Keratinocyte (primary cell): ENCODE results near the gene CXCL8. TPM values are rescaled to one million over a fixed set of nuclear protein-coding genes. Genes with fewer than 3 reads are reported as not detected.
"Not testable (repeated sequence)": the region's sequence is repeated elsewhere in the genome, so short reads cannot be mapped to it uniquely, and the experiment has no call there.

ENCODE experiments used
- DNase-seq: peaks from one replicate; pipeline ENCODE4 v3.0.0-alpha.2; 2011; ENCODE audit warnings: low read depth, missing footprints, low spot score
- FAIRE-seq: peaks from 2 replicates; lab custom pipeline; 2011; peaks lifted over from hg19 to GRCh38; lab: Jason Lieb, UNC
- H2AFZ ChIP-seq: 2 replicates; pipeline ENCODE4 v1.6.0; 2012; ENCODE audit warnings: low read length, control low read depth, inconsistent platforms; ENCODE audit not compliant: control insufficient read depth
- H3K27ac ChIP-seq: 2 replicates; pipeline ENCODE4 v1.5.1; 2011; ENCODE audit warnings: low read length; ENCODE audit not compliant: control insufficient read depth, insufficient read depth
- H3K27me3 ChIP-seq: 3 replicates; pipeline ENCODE4 v1.6.0; 2011; ENCODE audit warnings: low read length; ENCODE audit not compliant: control insufficient read depth, insufficient read depth; ENCODE audit errors: extremely low read depth
- H3K36me3 ChIP-seq, 2 experiments: 2 replicates in 1 of 2; 3 replicates in 1 of 2; pipeline ENCODE4 v1.5.1; 2011; ENCODE audit warnings: low read length in 2 of 2, mild to moderate bottlenecking in 1 of 2; ENCODE audit not compliant: control insufficient read depth in 2 of 2, insufficient read depth in 2 of 2; ENCODE audit errors: extremely low read depth in 1 of 2
- H3K4me1 ChIP-seq: 3 replicates; pipeline ENCODE4 v1.5.1; 2011; ENCODE audit warnings: low read length; ENCODE audit not compliant: control insufficient read depth, insufficient read depth; ENCODE audit errors: extremely low read depth
- H3K4me2 ChIP-seq: 3 replicates; pipeline ENCODE4 v1.6.0; 2011; ENCODE audit warnings: low read depth, low read length; ENCODE audit not compliant: control insufficient read depth, insufficient read depth; ENCODE audit errors: extremely low read depth
- H3K4me3 ChIP-seq, 3 experiments: fragments of 200-600 bp in 1 of 3; sonication (generic) in 1 of 3; 2 replicates in 2 of 3; 3 replicates in 1 of 3; pipeline ENCODE4 v1.5.1; 2011 to 2016; ENCODE audit warnings: low read length in 3 of 3, mild to moderate bottlenecking in 3 of 3, control low read depth in 2 of 3, inconsistent platforms in 1 of 3, low read depth in 1 of 3, mixed read lengths in 1 of 3, mixed run types in 1 of 3, moderate library complexity in 1 of 3; ENCODE audit not compliant: control insufficient read depth in 2 of 3, insufficient read depth in 2 of 3; ENCODE audit errors: extremely low read depth in 1 of 3
- H3K79me2 ChIP-seq: 2 replicates; pipeline ENCODE4 v1.6.0; 2012; ENCODE audit warnings: low read length; ENCODE audit not compliant: control insufficient read depth, insufficient read depth
- H3K9ac ChIP-seq: 3 replicates; pipeline ENCODE4 v1.6.0; 2011; ENCODE audit warnings: low read length; ENCODE audit not compliant: control insufficient read depth, insufficient read depth; ENCODE audit errors: extremely low read depth
- H3K9me1 ChIP-seq: 3 replicates; pipeline ENCODE4 v1.6.0; 2011; ENCODE audit warnings: low read length; ENCODE audit not compliant: control insufficient read depth, insufficient read depth; ENCODE audit errors: extremely low read depth
- H3K9me3 ChIP-seq: 2 replicates; pipeline ENCODE4 v1.5.1; 2012; ENCODE audit warnings: low read depth, low read length; ENCODE audit not compliant: control insufficient read depth
- H4K20me1 ChIP-seq: 3 replicates; pipeline ENCODE4 v1.6.0; 2011; ENCODE audit warnings: low read length; ENCODE audit not compliant: control insufficient read depth, insufficient read depth; ENCODE audit errors: extremely low read depth
- CTCF ChIP-seq, 3 experiments: IDR thresholded peaks in 1 of 3; conservative IDR thresholded peaks in 1 of 3; optimal IDR thresholded peaks in 1 of 3; 2 replicates in 2 of 3; 3 replicates in 1 of 3; pipeline versions ENCODE3 to v1.5.1; 2011; ENCODE audit warnings: low read length in 3 of 3, mild to moderate bottlenecking in 3 of 3, moderate library complexity in 2 of 3, control low read depth in 1 of 3, inconsistent platforms in 1 of 3; ENCODE audit not compliant: insufficient read depth in 2 of 3; ENCODE audit errors: extremely low read depth in 1 of 3
- EZH2 ChIP-seq: IDR thresholded peaks from one replicate; pipeline ENCODE4 v1.6.1; 2012; ENCODE audit warnings: inconsistent platforms, mild to moderate bottlenecking, low read length, moderate library complexity
- dilution Hi-C: fragments of 300-500 bp; cut with MboI; formaldehyde crosslinking; loops from one replicate; pipeline ENCODE4 v1.7.0; 2020; ENCODE audit warnings: low sequenced_read_pairs; ENCODE audit not compliant: extremely low pct_ligation_motif_present
- polyA minus RNA-seq, 3 experiments: library from RNA; depleted of rRNA, polyadenylated mRNA; stranded (reverse); fragments of >200 nt; gene quantifications; 1 replicate in 1 of 3; 2 replicates in 1 of 3; 3 replicates in 1 of 3; pipeline ENCODE4 v1.2.3, GENCODE V29; 2011
- polyA plus RNA-seq, 5 experiments: library from polyadenylated mRNA; depleted of rRNA in 3 of 5; stranded (reverse) in 3 of 5; stranded (forward) in 1 of 5; unstranded in 1 of 5; fragments of >200 nt; gene quantifications; 1 replicate in 1 of 5; 2 replicates in 3 of 5; 3 replicates in 1 of 5; pipeline versions ENCODE4 v1.2.1 to v1.2.3, GENCODE V29; 2011 to 2012; ENCODE audit warnings: missing spikeins in 2 of 5, low read depth in 1 of 5, low replicate concordance in 1 of 5

The CXCL8 gene
- polyA plus RNA-seq (2.7 to 65.4 TPM (median 23.4 TPM) in 3 replicates), polyA minus RNA-seq (4.8 to 21.1 TPM (median 11.8 TPM) in 3 replicates)
- 5.1 TPM for polyA plus RNA-seq (2011; ENCODE audit: low read depth)
- 7.6 and 11.8 TPM in 2 replicates for polyA plus RNA-seq (2011; cell fraction: cytosol; rRNA removed)
- 56.0 and 72.0 TPM in 2 replicates for polyA plus RNA-seq (2011; cell fraction: nucleus; rRNA removed)
- polyA plus RNA-seq (2012; ENCODE audit: low replicate concordance): 3.7 and 8.9 TPM in 2 replicates
- polyA minus RNA-seq (2011; cell fraction: cytosol; rRNA and poly(A)+ RNA removed): 2.3 TPM
- polyA minus RNA-seq (2011; cell fraction: nucleus; rRNA and poly(A)+ RNA removed): 29.4 and 69.4 TPM in 2 replicates

- Histone ChIP-seq H3K4me3 (peak within 1 kb of the TSS in 1 of 3 experiments; percentile 52), H3K4me1 (peaks cover 9% of the 10 kb centered on the region), H3K27ac (peak within 1 kb of the TSS; percentile 62), H3K79me2 (no peaks in the 10 kb centered on the region), H3K4me2 (peak within 1 kb of the TSS; percentile 59), H3K36me3 (no peaks in the 10 kb centered on the region), H3K9me1 (no peaks in the 10 kb centered on the region), H3K27me3 (no peaks in the 10 kb centered on the region), H3K9me3 (no peaks in the 10 kb centered on the region), H2AFZ (peak within 1 kb of the TSS; percentile 2), H3K9ac (peak within 1 kb of the TSS; percentile 14), H4K20me1 (no peaks in the 10 kb centered on the region)
- no peak for TF ChIP-seq EZH2
- no peak for TF ChIP-seq CTCF (optimal IDR thresholded peaks at IDR 0.05 in 1 of 3, IDR thresholded peaks at IDR 0.05 in 1 of 3, conservative IDR thresholded peaks at IDR 0.05 in 1 of 3; ENCODE audit: extremely low read depth in 1 of 3, insufficient read depth in 2 of 3, low read length in 3 of 3)
- dilution Hi-C loops: no loop called here
- peak; percentile 80 for DNase-seq
- FAIRE-seq: peak; percentile 95
These were observed at the start of gene CXCL8 for GRCh38 chr4:73740353-73740778. Gene CXCL8, plus strand, starts transcription at chr4:73740569. Its CDS starts 90 bp downstream, at chr4:73740659.

- H4K20me1 ChIP-seq, H3K36me3 ChIP-seq, H3K4me3 ChIP-seq, dilution Hi-C loops, FAIRE-seq, H2AFZ ChIP-seq, H3K27me3 ChIP-seq, H3K9me3 ChIP-seq, H3K4me2 ChIP-seq, H3K9me1 ChIP-seq, H3K79me2 ChIP-seq, H3K27ac ChIP-seq, H3K9ac ChIP-seq, DNase-seq: not testable (repeated sequence)
- peaks cover 11% of the 10 kb centered on the region for H3K4me1 ChIP-seq
These were observed 49.2 kb upstream of the CXCL8 start for GRCh38 chr4:73691201-73691600.
